ENCODE results near the gene SLC24A2. TPM values are rescaled to one million over a fixed set of nuclear protein-coding genes. Genes with fewer than 3 reads are reported as not detected.

Gene SLC24A2
- total RNA-seq, 4 donors from 2014 or later = not detected

GRCh38 chr9:19769213-19769612 is 19.6 kb downstream of the SLC24A2 start:
- Histone ChIP-seq H3K4me3 (no peak overlapping the region), H3K27me3 (no peaks in the 10 kb centered on the region), H3K4me1 (no peaks in the 10 kb centered on the region), H3K27ac (no peak overlapping the region), H3K9me3 (peaks cover 0 to 4% (median 0%) of the 10 kb centered on the region in 3 donors), H3K36me3 (no peaks in the 10 kb centered on the region)
- intact Hi-C loops (cut with DNase I) = no loop called here
- no peak for DNase-seq
- WGBS, 2 donors = 59 to 69% methylated on average over 3 of the region's 3 CpGs
- TF ChIP-seq CTCF (IDR thresholded peaks at IDR 0.05) = no peak
- TF ChIP-seq POLR2A (IDR thresholded peaks at IDR 0.05) = no peak

- Histone ChIP-seq H3K4me1 (no peaks in the 10 kb centered on the region), H3K27ac (no peak overlapping the region), H3K9me3 (peaks cover 0 to 4% (median 0%) of the 10 kb centered on the region in 3 donors), H3K4me3 (no peak overlapping the region), H3K36me3 (no peaks in the 10 kb centered on the region), H3K27me3 (no peaks in the 10 kb centered on the region)
- intact Hi-C loops (cut with DNase I) = no loop called here
- TF ChIP-seq POLR2A (IDR thresholded peaks at IDR 0.05) (no peak), CTCF (IDR thresholded peaks at IDR 0.05) (no peak)
- 19 to 48% methylated on average over 1 of the region's 1 CpG for WGBS, 2 donors
- no peak for DNase-seq
These were observed 20.0 kb downstream of the SLC24A2 start for GRCh38 chr9:19768798-19769197.

GRCh38 chr9:19759066-19759465 is 29.8 kb downstream of the SLC24A2 start:
- Histone ChIP-seq H3K27ac (no peak overlapping the region), H3K9me3 (no peaks in the 10 kb centered on the region), H3K27me3 (no peaks in the 10 kb centered on the region), H3K4me1 (no peaks in the 10 kb centered on the region), H3K36me3 (no peaks in the 10 kb centered on the region), H3K4me3 (no peak overlapping the region)
- DNase-seq = no peak
- TF ChIP-seq CTCF (IDR thresholded peaks at IDR 0.05) = no peak
- no peak for TF ChIP-seq POLR2A (IDR thresholded peaks at IDR 0.05)
- 43 to 83% methylated on average over 1 of the region's 1 CpG for whole genome bisulfite sequencing, 2 donors
- intact Hi-C loops (cut with DNase I) = no loop called here

- Histone ChIP-seq H3K4me1 (no peaks in the 10 kb centered on the region), H3K36me3 (no peaks in the 10 kb centered on the region), H3K27ac (no peak overlapping the region), H3K4me3 (no peak overlapping the region), H3K27me3 (no peaks in the 10 kb centered on the region), H3K9me3 (no peaks in the 10 kb centered on the region)
- DNase-seq = no peak
- intact Hi-C loops (cut with DNase I) = no loop called here
- TF ChIP-seq POLR2A (IDR thresholded peaks at IDR 0.05) (no peak), CTCF (IDR thresholded peaks at IDR 0.05) (no peak)
These were observed 31.1 kb downstream of the SLC24A2 start for GRCh38 chr9:19757745-19758144.

- no peaks in the 10 kb centered on the region for H3K4me1 ChIP-seq
- H3K36me3 ChIP-seq = no peaks in the 10 kb centered on the region
- H3K27ac ChIP-seq = no peak overlapping the region
- no peak overlapping the region for H3K4me3 ChIP-seq
- H3K9me3 ChIP-seq = no peaks in the 10 kb centered on the region
- TF ChIP-seq POLR2A (IDR thresholded peaks at IDR 0.05) = no peak
- no peak for TF ChIP-seq CTCF (IDR thresholded peaks at IDR 0.05)
- H3K27me3 ChIP-seq = no peaks in the 10 kb centered on the region
- WGBS, 2 donors = 85 to 90% methylated on average over 2 of the region's 2 CpGs
- intact Hi-C loops (cut with DNase I) = no loop called here
- DNase-seq = no peak
These were observed 33.9 kb downstream of the SLC24A2 start for GRCh38 chr9:19754921-19755320.

Data from esophagus squamous epithelium (tissue), 5 donors.